ENCODE measurements around the gene CEP112.

GRCh38 chr17:65771704-65772103, 420.2 kb downstream of the CEP112 start:
- TF ChIP-seq SUZ12 (IDR thresholded peaks at IDR 0.05), result no peak
- no peak for TF ChIP-seq FOXM1 (IDR thresholded peaks at IDR 0.05; ENCODE audit: borderline replicate concordance)
- no peak for TF ChIP-seq ARNT (IDR thresholded peaks at IDR 0.05)
- no peak for TF ChIP-seq FOXK2 (IDR thresholded peaks at IDR 0.05)
- TF ChIP-seq BHLHE40 (IDR thresholded peaks at IDR 0.05; ENCODE audit: borderline replicate concordance), result no peak
- no peak for TF ChIP-seq SP1 (IDR thresholded peaks at IDR 0.05)
- TF ChIP-seq ELF4 (IDR thresholded peaks at IDR 0.05), result no peak
- TF ChIP-seq ZNF384 (IDR thresholded peaks at IDR 0.05), result no peak
- no peak for TF ChIP-seq FOXA1 (IDR thresholded peaks at IDR 0.05)
- TF ChIP-seq TARDBP (IDR thresholded peaks at IDR 0.05), result no peak
- no peak for TF ChIP-seq HDGF (IDR thresholded peaks at IDR 0.05; ENCODE audit: borderline replicate concordance)

Measured in HEK293T (cell line).